ENCODE measurements around the gene FNDC4.
"Not testable (repeated sequence)": the region's sequence is repeated elsewhere in the genome, so short reads cannot be mapped to it uniquely, and the experiment has no call there.

Gene FNDC4, protein sequence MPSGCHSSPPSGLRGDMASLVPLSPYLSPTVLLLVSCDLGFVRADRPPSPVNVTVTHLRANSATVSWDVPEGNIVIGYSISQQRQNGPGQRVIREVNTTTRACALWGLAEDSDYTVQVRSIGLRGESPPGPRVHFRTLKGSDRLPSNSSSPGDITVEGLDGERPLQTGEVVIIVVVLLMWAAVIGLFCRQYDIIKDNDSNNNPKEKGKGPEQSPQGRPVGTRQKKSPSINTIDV

DNA sequence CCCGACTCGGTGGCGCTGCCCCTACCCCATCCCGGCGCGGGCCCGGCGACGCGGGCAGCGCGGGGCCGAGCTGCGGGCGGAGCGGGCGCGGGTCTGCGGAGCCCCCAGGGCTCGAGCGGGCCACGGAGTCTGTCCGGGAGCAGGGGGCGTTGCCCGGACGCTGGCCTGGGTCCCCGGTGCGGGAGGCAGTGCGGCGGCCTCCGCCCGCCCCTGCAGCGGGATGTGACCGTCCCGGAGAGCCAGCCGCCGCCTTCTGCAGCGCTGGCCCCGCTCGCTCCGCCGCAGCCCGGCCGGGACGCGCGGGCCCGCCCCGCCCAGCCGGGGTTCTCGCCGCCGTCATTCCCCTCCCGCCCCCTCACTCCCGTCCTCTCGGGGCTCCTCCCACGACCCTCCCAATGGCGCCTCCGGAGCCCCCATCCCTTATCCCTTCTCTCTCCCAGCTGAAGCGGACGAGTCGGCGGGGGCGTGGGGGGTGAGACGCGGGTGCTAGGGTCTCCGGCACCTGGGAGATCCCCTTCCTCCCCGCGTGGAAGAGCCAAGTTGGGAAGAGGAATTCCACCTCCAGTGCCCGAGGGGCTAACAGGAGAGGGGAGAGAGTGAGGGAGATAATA lies at the start of gene FNDC4:
TSS of gene FNDC4 (minus strand) at position 257 of the 611 bp plus-strand sequence. CDS start 521 bp downstream, outside the sequence.
- no peak for DNase-seq (ENCODE audit: low read depth in 2 of 3, low spot score in 2 of 3)

DNA sequence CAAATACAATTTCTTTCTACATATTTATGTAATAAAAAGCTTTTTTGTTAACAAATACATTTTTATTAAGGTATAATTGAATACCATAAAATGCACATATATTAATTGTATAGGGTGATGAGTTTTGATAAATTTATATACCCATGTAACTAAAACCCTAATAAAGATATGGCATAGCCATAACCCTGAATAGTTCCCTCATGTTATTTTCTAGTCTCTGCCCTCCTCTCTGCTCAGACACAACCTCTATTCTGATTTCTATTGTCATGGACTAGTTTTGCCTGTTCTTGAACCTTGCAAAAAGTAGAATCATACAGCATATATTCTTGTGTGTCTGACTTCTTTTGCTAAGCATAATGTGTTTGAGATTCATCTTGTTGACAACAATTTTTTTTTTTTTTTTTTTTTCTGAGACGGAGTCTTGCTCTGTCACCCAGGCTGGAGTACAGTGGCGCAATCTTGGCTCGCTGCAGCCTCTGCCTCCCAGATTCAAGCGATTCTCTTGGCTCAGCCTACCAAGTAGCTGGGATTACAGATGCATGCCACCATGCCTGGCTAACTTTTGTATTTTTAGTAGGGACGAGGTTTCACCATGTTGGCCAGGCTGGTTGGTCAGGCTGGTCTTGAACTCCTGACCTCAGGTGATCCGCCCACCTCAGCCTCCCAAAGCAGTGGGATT lies 49.3 kb upstream of the FNDC4 start:
- no peak for DNase-seq (ENCODE audit: low read depth in 2 of 3, low spot score in 2 of 3)

DNA sequence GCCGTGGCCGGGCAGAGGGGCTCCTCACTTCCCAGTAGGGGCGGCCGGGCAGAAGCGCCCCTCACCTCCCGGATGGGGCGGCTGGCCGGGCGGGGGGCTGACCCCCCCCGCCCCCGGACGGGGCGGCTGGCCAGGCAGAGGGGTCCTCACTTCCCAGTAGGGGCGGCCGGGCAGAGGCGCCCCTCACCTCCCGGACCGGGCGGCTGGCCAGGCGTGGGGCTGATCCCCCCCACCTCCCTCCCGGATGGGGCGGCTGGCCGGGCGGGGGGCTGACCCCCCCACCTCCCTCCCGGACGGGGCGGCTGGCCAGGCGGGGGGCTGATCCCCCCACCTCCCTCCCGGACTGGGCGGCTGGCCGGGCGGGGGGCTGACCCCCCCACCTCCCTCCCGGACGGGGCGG lies 44.6 kb upstream of the FNDC4 start:
- not testable (repeated sequence) for DNase-seq (ENCODE audit: low read depth in 2 of 3, low spot score in 2 of 3)

DNA sequence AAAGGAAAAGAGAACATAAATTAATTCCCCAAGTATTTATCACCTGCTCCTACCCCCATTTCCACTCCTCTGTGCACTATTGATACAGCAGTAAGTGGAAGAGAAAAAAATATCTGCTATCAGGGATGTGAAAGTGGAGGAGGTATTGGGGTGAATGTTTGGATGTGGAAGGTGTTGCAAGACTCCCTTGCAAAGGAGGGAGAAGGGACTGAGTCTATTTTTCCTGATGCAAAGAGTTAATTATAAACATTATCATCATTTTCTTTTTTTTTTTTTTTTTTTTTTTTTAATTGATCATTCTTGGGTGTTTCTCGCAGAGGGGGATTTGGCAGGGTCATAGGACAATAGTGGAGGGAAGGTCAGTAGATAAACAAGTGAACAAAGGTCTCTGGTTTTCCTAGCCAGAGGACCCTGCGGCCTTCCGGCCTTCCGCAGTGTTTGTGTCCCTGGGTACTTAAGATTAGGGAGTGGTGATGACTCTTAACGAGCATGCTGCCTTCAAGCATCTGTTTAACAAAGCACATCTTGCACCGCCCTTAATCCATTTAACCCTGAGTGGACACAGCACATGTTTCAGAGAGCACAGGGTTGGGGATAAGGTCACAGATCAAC lies 43.9 kb upstream of the FNDC4 start:
- DNase-seq (ENCODE audit: low read depth in 2 of 3, low spot score in 2 of 3), result not testable (repeated sequence)

DNA sequence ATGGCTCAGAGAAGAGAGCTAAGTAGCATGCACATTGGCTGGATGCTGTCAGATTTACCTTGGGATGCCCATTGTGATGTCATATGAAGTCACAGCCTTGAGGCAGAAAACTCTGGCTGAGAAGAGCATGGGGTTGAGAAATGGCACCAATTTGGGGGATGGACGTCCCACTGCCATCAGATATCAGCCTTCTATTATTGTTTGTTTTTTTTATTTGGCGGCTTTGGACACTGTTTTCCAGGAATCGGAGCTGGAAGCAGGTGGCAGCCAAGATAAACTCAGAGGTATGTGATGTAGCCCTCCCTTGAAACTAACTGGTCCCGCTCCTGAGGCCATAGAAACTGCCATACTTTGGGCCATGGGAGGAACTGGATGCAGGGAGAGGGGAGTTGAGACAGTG lies 42.3 kb upstream of the FNDC4 start:
- no peak for DNase-seq (ENCODE audit: low read depth in 2 of 3, low spot score in 2 of 3)

DNA sequence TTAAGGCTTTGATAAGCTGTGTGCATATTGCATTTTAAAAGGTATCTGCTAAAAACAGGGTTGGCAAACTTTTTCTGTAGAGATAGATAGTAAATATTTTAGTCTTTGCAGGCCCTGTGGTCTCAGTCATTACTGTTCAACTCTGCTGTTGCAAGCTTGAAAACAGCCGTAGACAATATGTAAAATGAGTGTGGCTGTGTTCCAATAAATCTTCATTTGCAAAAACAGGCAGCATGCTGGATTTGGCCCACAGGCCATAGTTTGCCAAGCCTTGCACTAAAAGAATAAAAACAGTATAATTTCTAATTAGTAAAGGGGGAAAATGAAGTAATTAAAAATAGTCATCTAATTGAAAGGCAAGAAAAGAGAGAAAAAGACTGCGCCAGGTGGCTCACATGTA lies 37.0 kb upstream of the FNDC4 start:
- no peak for DNase-seq (ENCODE audit: low read depth in 2 of 3, low spot score in 2 of 3)

DNA sequence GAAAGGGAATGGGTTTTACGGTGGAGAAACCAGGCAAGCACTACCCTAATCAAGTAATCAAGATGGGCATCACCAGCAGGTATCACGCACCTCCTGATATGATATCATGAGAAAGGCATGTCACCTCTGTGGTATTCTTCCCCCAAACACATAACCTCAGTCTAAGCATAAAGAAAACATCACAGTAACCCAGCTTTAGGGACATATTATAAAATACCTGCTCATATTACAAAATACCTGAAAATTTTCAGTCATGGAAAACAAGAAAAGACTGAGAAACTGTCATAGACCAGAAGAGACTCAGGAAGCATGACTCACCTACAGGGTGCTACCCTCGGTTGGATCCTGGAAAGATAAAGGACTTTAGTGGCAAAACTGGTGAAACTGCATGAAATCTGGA lies 32.2 kb upstream of the FNDC4 start:
- DNase-seq (ENCODE audit: low read depth in 2 of 3, low spot score in 2 of 3), result no peak

DNA sequence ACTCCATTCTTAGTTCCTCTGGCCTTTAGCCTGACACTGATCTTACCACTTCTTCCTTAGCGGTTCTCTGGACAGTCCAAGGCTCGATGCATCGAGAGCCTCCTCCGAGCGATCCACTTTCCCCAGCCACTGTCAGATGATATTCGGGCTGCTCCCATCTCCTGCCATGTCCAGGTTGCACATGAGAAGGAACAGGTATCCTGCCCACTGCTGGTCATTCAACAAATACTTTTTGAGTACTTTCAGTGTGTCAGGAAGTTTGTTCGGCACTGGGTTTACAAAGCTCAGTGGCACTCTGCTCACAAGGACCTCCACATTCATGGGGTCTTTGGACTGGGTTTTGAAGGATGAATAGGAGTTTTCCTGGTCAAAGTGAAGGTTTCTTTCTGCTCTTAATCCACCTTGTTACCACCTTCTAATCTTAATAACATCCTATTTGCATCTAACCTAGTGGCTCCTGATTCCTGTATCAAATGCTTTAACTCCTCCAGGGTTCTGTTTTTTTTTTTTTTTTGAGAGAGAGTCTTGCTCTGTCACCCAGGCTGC lies 27.5 kb upstream of the FNDC4 start:
- DNase-seq (ENCODE audit: low read depth in 2 of 3, low spot score in 2 of 3), result no peak

DNA sequence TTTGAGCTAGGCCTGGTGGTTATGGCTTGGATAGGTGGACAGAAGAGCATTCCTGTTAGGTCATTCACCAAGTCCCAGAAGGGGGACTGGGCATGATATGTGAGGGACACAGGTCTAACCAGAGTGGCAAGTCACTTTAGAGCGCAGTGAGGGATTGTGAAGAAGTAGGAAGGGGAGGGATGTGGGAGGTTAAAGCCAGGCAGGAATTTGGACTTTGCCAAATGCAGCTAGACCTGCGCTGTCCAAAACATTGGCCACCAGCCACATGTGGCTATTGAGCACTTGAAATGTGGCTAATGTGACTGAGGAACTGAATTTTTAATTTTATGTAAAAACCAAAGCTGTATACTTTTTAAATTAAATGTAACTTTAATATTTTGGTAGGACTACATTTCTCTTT lies 25.3 kb upstream of the FNDC4 start:
- DNase-seq (ENCODE audit: low read depth in 2 of 3, low spot score in 2 of 3), result no peak

DNA sequence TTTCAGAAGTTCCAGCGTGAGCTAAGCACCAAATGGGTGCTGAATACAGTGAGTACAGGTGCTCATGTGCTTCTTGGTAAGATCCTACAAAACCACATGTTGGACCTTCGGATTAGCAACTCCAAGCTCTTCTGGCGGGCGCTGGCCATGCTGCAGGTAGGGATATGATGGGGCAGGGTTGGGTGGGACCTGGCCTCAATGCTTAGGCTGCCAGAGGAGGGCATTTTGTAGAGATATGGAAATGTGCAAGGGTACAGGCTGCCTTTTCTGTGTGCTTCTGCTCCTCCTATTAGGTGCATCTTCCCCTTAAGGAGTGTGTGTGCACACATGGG lies 23.7 kb upstream of the FNDC4 start:
- no peak for DNase-seq (ENCODE audit: low read depth in 2 of 3, low spot score in 2 of 3)

DNA sequence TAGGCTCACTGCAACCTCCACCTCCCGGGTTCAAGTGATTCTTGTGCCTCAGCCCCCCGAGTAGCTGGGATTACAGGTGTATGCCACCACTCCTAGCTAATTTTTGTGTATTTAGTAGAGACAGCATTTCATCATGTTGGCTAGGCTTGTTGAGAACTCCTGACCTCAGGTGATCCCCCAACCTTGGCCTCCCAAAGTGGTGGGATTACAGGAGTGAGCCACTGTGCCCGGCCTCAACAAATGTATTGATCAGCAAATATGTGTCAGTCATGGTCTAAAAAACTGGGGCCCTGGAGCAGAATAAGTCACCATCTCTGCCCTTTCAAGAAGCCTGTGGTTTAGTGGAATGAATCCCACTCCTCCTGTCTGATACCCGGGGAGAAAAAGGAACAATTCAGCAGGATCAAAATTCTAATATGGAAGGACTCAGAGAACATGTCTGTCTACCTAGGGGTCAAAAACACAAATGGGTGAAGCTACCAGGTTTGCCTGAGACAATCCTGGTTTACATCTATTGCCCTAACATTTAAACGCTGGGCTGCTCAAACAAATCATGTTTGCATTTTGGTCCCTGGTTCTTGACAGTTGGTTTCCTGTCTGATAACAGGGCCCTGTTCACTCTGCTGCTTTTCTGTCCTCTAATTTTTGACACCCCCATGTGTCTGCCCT lies 23.2 kb upstream of the FNDC4 start:
- no peak for DNase-seq (ENCODE audit: low read depth in 2 of 3, low spot score in 2 of 3)

DNA sequence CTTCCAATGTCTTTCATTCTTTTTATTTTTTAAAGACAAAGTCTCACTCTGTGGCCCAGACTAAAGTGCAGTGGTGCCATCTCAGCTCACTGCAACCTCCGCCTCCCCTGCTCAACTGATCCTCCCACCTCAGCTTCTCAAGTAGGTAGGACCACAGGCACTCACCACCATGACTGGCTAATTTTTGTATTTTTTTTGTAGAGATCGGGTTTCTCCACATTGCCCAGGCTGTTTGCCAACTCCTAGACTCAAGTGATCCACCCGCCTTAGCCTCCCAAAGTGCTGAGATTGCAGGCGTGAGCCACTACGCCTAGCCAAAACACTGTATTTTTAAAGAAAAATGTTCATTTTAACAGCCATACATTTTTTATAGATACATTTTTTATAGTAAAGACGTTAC lies 14.3 kb upstream of the FNDC4 start:
- no peak for DNase-seq (ENCODE audit: low read depth in 2 of 3, low spot score in 2 of 3)

DNA sequence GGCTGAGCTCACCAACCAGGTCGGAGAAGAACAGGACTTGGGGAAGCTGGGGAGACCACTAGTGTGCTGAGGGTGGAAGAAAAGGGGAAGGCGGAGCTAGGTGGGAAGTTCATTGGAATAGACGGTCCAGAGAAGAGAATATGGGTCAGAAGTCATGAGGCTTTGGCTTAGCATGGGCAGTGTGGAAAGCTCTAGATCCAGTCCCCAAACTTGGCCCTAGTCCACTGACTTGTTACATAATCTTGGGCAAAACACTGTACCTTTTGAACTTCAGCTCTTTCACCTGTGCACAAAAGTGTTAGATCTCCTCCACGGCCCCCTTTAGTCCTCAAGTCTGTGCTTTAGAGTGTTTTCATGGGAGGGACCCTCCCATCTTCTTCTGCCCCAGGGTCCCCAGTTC lies 12.3 kb upstream of the FNDC4 start:
- no peak for DNase-seq (ENCODE audit: low read depth in 2 of 3, low spot score in 2 of 3)

DNA sequence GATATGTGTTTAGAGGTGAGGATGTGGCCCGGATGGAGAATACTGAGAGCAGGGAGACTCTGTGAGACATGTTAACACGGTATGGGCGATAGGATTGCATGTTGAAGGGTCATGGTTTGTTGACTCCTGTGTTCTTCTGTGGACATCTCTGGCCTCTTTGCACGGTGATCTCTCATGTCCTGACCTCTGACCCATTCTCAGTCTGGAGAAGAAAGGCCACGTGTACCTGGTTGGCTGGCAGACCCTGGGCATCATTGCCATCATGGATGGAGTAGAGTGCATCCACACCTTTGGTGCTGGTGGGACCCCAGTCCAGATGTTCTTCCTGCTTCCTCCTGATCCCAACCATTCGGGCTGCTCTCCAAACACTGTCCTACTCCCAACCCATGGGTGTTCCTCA lies 11.6 kb upstream of the FNDC4 start:
- DNase-seq (ENCODE audit: low read depth in 2 of 3, low spot score in 2 of 3), result no peak

DNA sequence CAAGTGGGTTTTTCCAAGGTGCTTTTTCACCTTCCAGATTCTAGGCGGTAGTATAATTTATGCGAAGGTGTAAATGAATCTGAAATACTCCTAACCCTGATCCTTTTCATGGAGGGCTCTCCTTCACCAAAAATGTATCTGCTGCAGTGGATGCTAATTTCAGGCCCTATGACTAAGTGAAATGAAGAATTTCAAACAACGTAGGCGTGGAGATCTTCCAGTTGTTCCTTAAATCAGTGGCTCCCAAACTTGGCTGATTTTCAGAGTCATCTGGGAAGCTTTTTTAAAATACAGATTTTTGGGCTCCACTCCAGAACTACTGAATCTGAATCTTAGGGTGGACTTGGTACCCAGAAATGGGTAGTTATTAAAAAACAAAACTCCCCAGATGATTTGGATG lies 7.1 kb upstream of the FNDC4 start:
- no peak for DNase-seq (ENCODE audit: low read depth in 2 of 3, low spot score in 2 of 3)

DNA sequence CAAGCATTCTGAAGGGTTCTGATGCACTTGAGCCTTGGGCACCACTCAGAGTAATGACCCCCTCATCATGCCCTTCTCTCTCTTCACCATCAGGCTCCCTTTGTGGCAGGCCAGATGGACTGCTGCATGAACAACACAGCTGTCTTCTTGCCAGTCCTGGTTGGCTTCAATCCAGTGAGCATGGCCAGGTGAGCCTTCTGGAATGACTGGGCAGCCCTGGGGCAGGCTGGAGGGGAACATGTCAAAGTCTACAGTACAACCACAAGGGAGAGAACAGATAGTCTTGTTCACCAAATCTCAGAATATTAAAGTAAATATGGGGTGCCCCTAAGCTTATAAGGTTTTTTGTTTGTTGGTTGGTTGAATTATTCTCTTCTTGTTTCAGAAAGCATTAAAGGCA lies 6.0 kb upstream of the FNDC4 start:
- DNase-seq (ENCODE audit: low read depth in 2 of 3, low spot score in 2 of 3), result no peak

DNA sequence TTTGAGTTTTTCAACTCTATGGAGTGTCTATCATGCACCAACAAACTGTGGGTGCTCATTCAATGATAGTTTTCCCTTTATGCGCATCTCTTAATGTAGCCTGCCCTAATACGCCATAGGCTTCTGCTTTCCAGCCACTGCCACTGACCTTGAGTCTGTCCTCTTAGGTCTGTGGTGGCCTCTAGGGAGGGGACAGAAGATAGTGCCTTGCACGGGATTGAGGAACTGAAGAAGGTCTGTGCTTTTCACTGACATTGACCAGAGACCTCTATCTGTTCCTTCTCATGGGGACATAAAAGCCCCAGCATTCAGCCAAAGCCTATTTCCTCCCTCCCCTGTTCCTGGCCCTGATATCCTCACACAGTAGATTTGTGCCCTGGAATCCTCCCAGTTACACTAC lies 4.0 kb upstream of the FNDC4 start:
- no peak for DNase-seq (ENCODE audit: low read depth in 2 of 3, low spot score in 2 of 3)

DNA sequence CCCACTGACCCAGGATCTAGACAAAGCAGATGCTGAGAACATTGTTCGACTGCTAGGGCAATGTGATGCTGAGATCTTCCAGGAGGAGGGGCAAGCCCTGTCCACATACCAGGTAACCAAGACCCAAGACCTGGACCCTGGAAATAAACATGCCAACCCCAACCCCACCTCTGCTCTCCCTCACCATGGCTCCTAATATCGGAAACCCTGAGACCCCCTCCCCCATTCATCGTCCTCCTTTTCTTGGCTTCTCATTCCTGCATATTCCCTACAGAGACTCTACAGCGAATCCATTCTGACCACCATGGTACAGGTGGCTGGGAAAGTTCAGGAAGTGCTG lies 2.3 kb upstream of the FNDC4 start:
- DNase-seq (ENCODE audit: low read depth in 2 of 3, low spot score in 2 of 3), result no peak

DNA sequence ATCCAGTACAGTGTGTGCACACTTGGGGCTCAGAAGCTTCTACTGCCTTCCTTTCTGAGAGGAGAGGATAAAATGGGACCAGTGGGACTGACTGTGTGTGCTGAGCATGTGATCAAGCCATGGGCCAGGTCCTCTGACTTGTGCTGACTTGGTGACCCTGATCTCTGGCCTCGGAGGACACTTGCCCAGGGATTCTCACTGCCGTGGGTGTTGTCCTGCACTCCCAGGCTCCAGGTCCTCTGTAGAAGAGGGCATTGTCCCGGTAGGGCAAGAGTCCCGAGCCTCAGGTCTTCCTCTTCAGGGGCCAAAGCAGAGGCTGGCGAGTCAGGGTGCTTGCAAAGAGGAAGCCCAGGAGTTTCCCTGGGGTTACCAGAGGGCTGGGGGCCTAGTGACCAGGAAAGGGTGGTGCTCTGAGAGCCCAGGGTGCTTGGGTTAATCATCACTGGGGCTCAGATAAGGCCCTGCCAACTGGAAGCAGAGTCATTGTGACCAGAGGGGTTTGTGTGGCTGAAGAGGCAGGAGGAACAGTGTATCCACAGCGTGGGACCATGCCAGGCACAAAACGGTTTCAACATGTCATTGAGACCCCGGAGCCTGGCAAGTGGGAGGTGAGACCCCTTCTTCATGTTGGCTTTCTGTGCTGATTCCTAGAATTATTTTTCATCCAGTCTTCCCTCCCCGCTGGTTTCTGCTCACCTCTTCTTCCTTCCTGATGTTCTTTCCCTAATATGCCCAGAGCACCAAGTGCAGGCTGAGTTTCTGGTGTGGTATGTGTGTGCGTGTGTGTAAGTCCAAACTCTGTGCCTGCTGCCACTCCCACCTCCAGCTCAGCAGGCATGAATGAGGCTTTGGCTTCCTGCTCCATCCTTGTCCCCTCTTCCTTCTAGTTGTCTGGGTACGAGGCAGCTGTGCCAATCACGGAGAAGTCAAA lies 1.6 kb upstream of the FNDC4 start, which contains the start of gene GCKR:
TSS of gene GCKR (plus strand) at position 483 of the 931 bp plus-strand sequence. CDS start at position 549, 66 bp downstream.
- no peak for DNase-seq (ENCODE audit: low read depth in 2 of 3, low spot score in 2 of 3)

DNA sequence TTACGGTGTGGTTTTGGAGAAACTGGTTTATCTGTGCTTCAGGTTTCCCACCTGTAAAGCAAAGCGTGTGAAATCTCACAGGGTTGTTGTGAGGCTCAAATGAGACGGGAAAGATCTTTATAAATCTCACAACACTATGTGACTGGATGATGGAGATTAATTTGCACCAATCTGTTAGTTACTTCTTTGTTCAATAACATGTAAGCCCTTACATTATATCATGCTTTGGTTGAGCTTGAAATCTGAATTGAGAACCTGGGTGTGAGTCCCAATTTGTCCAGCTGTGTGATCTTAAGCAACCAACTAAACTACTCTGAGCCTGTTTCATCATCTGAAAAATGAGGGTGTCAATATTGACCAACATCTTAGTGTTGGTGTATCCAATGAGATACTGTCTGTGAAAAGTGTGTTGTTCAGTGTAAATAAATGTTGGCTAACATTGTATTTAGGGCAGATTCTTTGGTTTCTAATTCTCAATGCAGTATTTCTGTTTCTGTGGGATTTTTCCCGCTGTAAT lies 898 bp upstream of the FNDC4 start:
- no peak for DNase-seq (ENCODE audit: low read depth in 2 of 3, low spot score in 2 of 3)

All from activated CD8-positive, alpha-beta memory T cell treated with anti-CD3 and anti-CD28 coated beads for 48 hours (primary cell).